HG02840 (cell line): ENCODE measurements around the gene SYNE2.

Source experiments
- ATAC-seq: cut with Tn5 transposase; IDR thresholded peaks from one replicate; pipeline ENCODE4 v1.9.1; 2021; ENCODE audit warnings: mild to moderate bottlenecking, moderate library complexity, moderate number of reproducible peaks; ENCODE audit not compliant: unreplicated experiment, low FRiP score

Gene SYNE2

GRCh38 chr14:64232944-64233343 lies 380.1 kb downstream of the SYNE2 start:
- no peak for ATAC-seq

- no peak for ATAC-seq
These were observed 380.9 kb downstream of the SYNE2 start for GRCh38 chr14:64233531-64234190.

- peak; percentile 13 for ATAC-seq
These were observed 382.3 kb downstream of the SYNE2 start for GRCh38 chr14:64234877-64235651.

GRCh38 chr14:64235652-64236640 lies 383.1 kb downstream of the SYNE2 start:
- ATAC-seq: peak; percentile 64

- no peak for ATAC-seq
These were observed 385.2 kb downstream of the SYNE2 start for GRCh38 chr14:64238049-64238448.

GRCh38 chr14:64238631-64239030 lies 385.8 kb downstream of the SYNE2 start:
- ATAC-seq: no peak

GRCh38 chr14:64244279-64244678 lies 391.5 kb downstream of the SYNE2 start:
- no peak for ATAC-seq

- no peak for ATAC-seq
These were observed 392.7 kb downstream of the SYNE2 start for GRCh38 chr14:64245491-64245890.

- no peak for ATAC-seq
These were observed 393.9 kb downstream of the SYNE2 start for GRCh38 chr14:64246688-64247087.

GRCh38 chr14:64247195-64247594 lies 394.4 kb downstream of the SYNE2 start:
- ATAC-seq: no peak

- no peak for ATAC-seq
These were observed 395.9 kb downstream of the SYNE2 start for GRCh38 chr14:64248689-64249088.

- no peak for ATAC-seq
These were observed 396.6 kb downstream of the SYNE2 start for GRCh38 chr14:64249363-64249762.

- ATAC-seq: no peak
These were observed 400.9 kb downstream of the SYNE2 start for GRCh38 chr14:64253672-64254071.

GRCh38 chr14:64255756-64256155 lies 403.0 kb downstream of the SYNE2 start:
- ATAC-seq: no peak

- no peak for ATAC-seq
These were observed 407.6 kb downstream of the SYNE2 start for GRCh38 chr14:64260418-64260817.

GRCh38 chr14:64265222-64265621 lies 412.4 kb downstream of the SYNE2 start:
- ATAC-seq: no peak

GRCh38 chr14:64266239-64266638 lies 413.4 kb downstream of the SYNE2 start:
- ATAC-seq: no peak

GRCh38 chr14:64272019-64272418 lies 419.2 kb downstream of the SYNE2 start:
- ATAC-seq: no peak
